A549 (cell line): ENCODE data around the gene ZSCAN30. TPM values are rescaled to one million over a fixed set of nuclear protein-coding genes. Genes with fewer than 3 reads are reported as not detected.

Source experiments
- ATAC-seq, 2 experiments: fragments of 200-7000 bp in 1 of 2; fragments of >200 bp in 1 of 2; cut with Nextera tagmentation in 1 of 2; cut with Tn5 transposase in 1 of 2; 3 replicates each; pipeline versions ENCODE4 v1.8.0 to v1.9.1; 2018 to 2020; ENCODE audit warnings: mild to moderate bottlenecking in 1 of 2, moderate library complexity in 1 of 2
- CTCF ChIA-PET: fragments of 300-600 bp; sonication (Branson Sonifier 250); formaldehyde crosslinking; extraction: SDS; loops from one replicate; lab custom pipeline; 2021; ENCODE audit warnings: antibody characterized with exemption, inconsistent platforms; lab: Yijun Ruan, JAX
- POLR2A ChIA-PET: fragments of 350-600 bp; formaldehyde crosslinking; extraction: SDS; loops from one replicate; lab custom pipeline; 2021; ENCODE audit warnings: antibody characterized with exemption, inconsistent platforms; lab: Yijun Ruan, JAX
- DNase-seq, 2 experiments: peaks; one replicate each; pipeline versions ENCODE4 v3.0.0 to v3.0.0-alpha.2; 2011 to 2016; ENCODE audit warnings: low read depth in 1 of 2, low spot score in 1 of 2
- FAIRE-seq: peaks from 2 replicates; lab custom pipeline; 2011; peaks lifted over from hg19 to GRCh38; lab: Jason Lieb, UNC
- H3K27ac ChIP-seq, 2 experiments: fragments of >200 bp; sonication (Bioruptor Twin); formaldehyde crosslinking; 3 replicates each; pipeline ENCODE4 v1.5.1; 2016 to 2017
- H3K4me1 ChIP-seq: fragments of >200 bp; sonication (Bioruptor Twin); formaldehyde crosslinking; 3 replicates; pipeline ENCODE4 v1.6.1; 2016
- H3K4me2 ChIP-seq: fragments of >200 bp; sonication (Bioruptor Twin); formaldehyde crosslinking; 3 replicates; pipeline ENCODE4 v1.6.1; 2016
- H3K4me3 ChIP-seq: fragments of >200 bp; sonication (Bioruptor Twin); formaldehyde crosslinking; 3 replicates; pipeline ENCODE4 v1.5.1; 2016
- H3K9me3 ChIP-seq: fragments of >200 bp; sonication (Bioruptor Twin); formaldehyde crosslinking; 3 replicates; pipeline ENCODE4 v1.6.1; 2016
- CBX2 ChIP-seq: fragments of 200-600 bp; sonication (generic); IDR thresholded peaks from 2 replicates; pipeline ENCODE4 v1.6.1; 2016; ENCODE audit warnings: low read depth, mild to moderate bottlenecking, borderline replicate concordance
- CEBPB ChIP-seq, 2 experiments: fragments of >200 bp in 1 of 2; sonication (Bioruptor Twin) in 1 of 2; formaldehyde crosslinking in 1 of 2; IDR thresholded peaks; 2 replicates each; pipeline ENCODE4 v1.6.1; 2012 to 2016
- CHD2 ChIP-seq: fragments of 150-350 bp; IDR thresholded peaks from 2 replicates; pipeline ENCODE4 v1.6.1; 2014; ENCODE audit warnings: low read length; ENCODE audit not compliant: partially characterized antibody
- CHD4 ChIP-seq: fragments of 200-600 bp; sonication (generic); IDR thresholded peaks from 2 replicates; pipeline ENCODE4 v1.6.1; 2016; ENCODE audit warnings: antibody characterized with exemption, mild to moderate bottlenecking, borderline replicate concordance
- E2F6 ChIP-seq: IDR thresholded peaks from 2 replicates; pipeline ENCODE4 v1.6.1; 2012; ENCODE audit warnings: low read depth, borderline replicate concordance
- EHF ChIP-seq: fragments of 250-450 bp; sonication (Bioruptor Pico); IDR thresholded peaks from 2 replicates; pipeline ENCODE4 v1.5.0; 2020; ENCODE audit warnings: mild to moderate bottlenecking
- EHMT2 ChIP-seq: fragments of 200-600 bp; sonication (generic); IDR thresholded peaks from 2 replicates; pipeline ENCODE4 v1.6.1; 2016; ENCODE audit warnings: antibody characterized with exemption, low read depth, mild to moderate bottlenecking, moderate library complexity
- ESRRA ChIP-seq: fragments of 150-350 bp; IDR thresholded peaks from 2 replicates; pipeline ENCODE4 v1.6.1; 2014; ENCODE audit warnings: mild to moderate bottlenecking, low read length, borderline replicate concordance
- FOSL2 ChIP-seq, 2 experiments: fragments of 450-650 bp in 1 of 2; fragments of >200 bp in 1 of 2; sonication (Bioruptor Twin) in 1 of 2; formaldehyde crosslinking; IDR thresholded peaks; 2 replicates each; pipeline versions ENCODE4 v1.5.0 to v1.6.1; 2016 to 2020; ENCODE audit warnings: mild to moderate bottlenecking in 1 of 2, moderate library complexity in 1 of 2
- HDAC2 ChIP-seq: fragments of 200-600 bp; sonication (generic); IDR thresholded peaks from 2 replicates; pipeline ENCODE4 v1.6.1; 2016
- HOXA7 ChIP-seq: fragments of 250-450 bp; sonication (Bioruptor Pico); IDR thresholded peaks from 2 replicates; pipeline ENCODE4 v1.5.0; 2020; ENCODE audit warnings: mild to moderate bottlenecking, moderate library complexity
- HOXB13 ChIP-seq: fragments of 250-450 bp; sonication (Bioruptor Pico); IDR thresholded peaks from 2 replicates; pipeline ENCODE4 v1.5.0; 2020; ENCODE audit warnings: low read depth, mild to moderate bottlenecking, moderate library complexity
- JUN ChIP-seq, 2 experiments: fragments of >200 bp; sonication (Bioruptor Twin); formaldehyde crosslinking; IDR thresholded peaks; 2 replicates in 1 of 2; 3 replicates in 1 of 2; pipeline ENCODE4 v1.6.1; 2016 to 2017
- KDM1A ChIP-seq: fragments of 200-600 bp; sonication (generic); IDR thresholded peaks from 2 replicates; pipeline ENCODE4 v1.6.1; 2016; ENCODE audit warnings: low read depth, mild to moderate bottlenecking
- KDM5A ChIP-seq: fragments of 200-600 bp; sonication (generic); IDR thresholded peaks from 2 replicates; pipeline ENCODE4 v1.6.1; 2016; ENCODE audit warnings: antibody characterized with exemption, mild to moderate bottlenecking
- MAFK ChIP-seq: fragments of 450-650 bp; IDR thresholded peaks from 2 replicates; pipeline ENCODE4 v1.6.1; 2014; ENCODE audit not compliant: partially characterized antibody
- MAZ ChIP-seq: fragments of 150-350 bp; IDR thresholded peaks from 2 replicates; pipeline ENCODE4 v1.6.1; 2014; ENCODE audit warnings: antibody characterized with exemption, low read depth, low read length, borderline replicate concordance
- NPAS2 ChIP-seq: fragments of 250-450 bp; sonication (Bioruptor Pico); IDR thresholded peaks from 2 replicates; pipeline ENCODE4 v1.8.0; 2022; ENCODE audit warnings: mild to moderate bottlenecking, moderate library complexity, borderline replicate concordance
- NR3C1 ChIP-seq: fragments of >200 bp; sonication (Bioruptor Twin); formaldehyde crosslinking; IDR thresholded peaks from 3 replicates; pipeline ENCODE4 v1.6.1; 2017
- PHF8 ChIP-seq: fragments of 200-600 bp; sonication (generic); IDR thresholded peaks from 2 replicates; pipeline ENCODE4 v1.6.1; 2016; ENCODE audit warnings: low read depth, mild to moderate bottlenecking, antibody characterized with exemption, moderate library complexity, borderline replicate concordance
- POLR2A ChIP-seq: IDR thresholded peaks from 2 replicates; pipeline ENCODE4 v1.6.1; 2012; ENCODE audit warnings: mild to moderate bottlenecking, low read length
- RFX5 ChIP-seq: fragments of 450-650 bp; IDR thresholded peaks from 2 replicates; pipeline ENCODE4 v1.7.1; 2014; ENCODE audit warnings: antibody characterized with exemption, mild to moderate bottlenecking, moderate library complexity
- TFCP2L1 ChIP-seq: fragments of 250-450 bp; sonication (Bioruptor Pico); IDR thresholded peaks from 2 replicates; pipeline ENCODE4 v1.5.0; 2021; ENCODE audit warnings: mild to moderate bottlenecking
- TP53 ChIP-seq: fragments of 250-450 bp; sonication (Bioruptor Pico); IDR thresholded peaks from 2 replicates; pipeline ENCODE4 v1.5.0; 2021; ENCODE audit warnings: mild to moderate bottlenecking, moderate library complexity
- ZC3H11A ChIP-seq: fragments of 450-650 bp; IDR thresholded peaks from 2 replicates; pipeline ENCODE4 v1.6.1; 2014; ENCODE audit warnings: antibody characterized with exemption, mild to moderate bottlenecking
- WGBS: methylation state at CpG from one replicate; pipeline ENCODE4 v1.1.6; 2017; ENCODE audit errors: missing lambda C conversion rate; 5-methylcytosine and 5-hydroxymethylcytosine counted together
- polyA minus RNA-seq: library from RNA; depleted of rRNA, polyadenylated mRNA; stranded (reverse); fragments of >200 nt; gene quantifications from 2 replicates; pipeline ENCODE4 v1.2.3, GENCODE V29; 2011; rRNA and poly(A)+ RNA removed
- polyA plus RNA-seq, 4 experiments: library from polyadenylated mRNA; depleted of rRNA in 3 of 4; stranded (reverse); fragments of >200 nt; fragmentation: RNase III in 1 of 4; extraction: RNeasy Plus Mini Kit Qiagen cat#74134 plus additional on column Dnase treatment in 1 of 4; gene quantifications; 2 replicates in 3 of 4; 3 replicates in 1 of 4; pipeline ENCODE4 v1.2.3, GENCODE V29; 2011 to 2017
- TF ChIP-seq, protein P1 (sequence below): fragments of >200 bp; sonication (Bioruptor Twin); formaldehyde crosslinking; IDR thresholded peaks from 3 replicates; pipeline ENCODE4 v1.6.1; 2016
- TF ChIP-seq, protein P2 (sequence below): IDR thresholded peaks from 2 replicates; pipeline ENCODE4 v1.6.1; 2012
- TF ChIP-seq, protein P3 (sequence below): fragments of 250-450 bp; sonication (Bioruptor Pico); IDR thresholded peaks from 2 replicates; pipeline ENCODE4 v1.5.0; 2020; ENCODE audit warnings: low read depth, mild to moderate bottlenecking, moderate library complexity
- TF ChIP-seq, protein P4 (sequence below): fragments of 150-350 bp; IDR thresholded peaks from 2 replicates; pipeline ENCODE4 v1.6.1; 2014; ENCODE audit warnings: low read depth, mild to moderate bottlenecking, low read length

ZSCAN30 gene
- polyA plus RNA-seq (2011; rRNA removed) (3.0 and 3.4 TPM in 2 replicates), polyA plus RNA-seq (2017; fragmentation: RNase III; extraction: RNeasy Plus Mini Kit Qiagen cat#74134 plus additional on column Dnase treatment) (2.9 to 3.5 TPM (median 2.9 TPM) in 3 replicates), polyA minus RNA-seq (3.3 and 3.9 TPM in 2 replicates)
- polyA plus RNA-seq (2012; cell fraction: cytosol; rRNA removed), result 0.45 and 0.52 TPM in 2 replicates
- 0.97 and 1.3 TPM in 2 replicates for polyA plus RNA-seq (2012; cell fraction: nucleus; rRNA removed)

GRCh38 chr18:35290094-35290735, at the start of gene ZSCAN30:
ZSCAN30 (minus strand) TSS chr18:35290229; CDS start chr18:35264352, 25,877 bp downstream.
- ChIA-PET POLR2A (interaction anchor here (0.6 to 1.8 kb wide), 4 partner anchors 45 to 250 kb away, joined by 3 to 18 read pairs (median 4); partner anchors contain the start of genes INO80C, MAPRE2 and ZNF397), CTCF (interaction anchor here (1.0 kb wide), 1 partner anchor 12 kb away, joined by 4 read pairs; no protein-coding TSS in a partner anchor)
- DNase-seq (peak; percentile 69 to 95), FAIRE-seq (no peak), ATAC-seq (peak; percentile 97 to 99)
- peak; percentile 59; the same call in 1 of the 2 replicates for TF ChIP-seq E2F6
- TF ChIP-seq, protein P1, sequence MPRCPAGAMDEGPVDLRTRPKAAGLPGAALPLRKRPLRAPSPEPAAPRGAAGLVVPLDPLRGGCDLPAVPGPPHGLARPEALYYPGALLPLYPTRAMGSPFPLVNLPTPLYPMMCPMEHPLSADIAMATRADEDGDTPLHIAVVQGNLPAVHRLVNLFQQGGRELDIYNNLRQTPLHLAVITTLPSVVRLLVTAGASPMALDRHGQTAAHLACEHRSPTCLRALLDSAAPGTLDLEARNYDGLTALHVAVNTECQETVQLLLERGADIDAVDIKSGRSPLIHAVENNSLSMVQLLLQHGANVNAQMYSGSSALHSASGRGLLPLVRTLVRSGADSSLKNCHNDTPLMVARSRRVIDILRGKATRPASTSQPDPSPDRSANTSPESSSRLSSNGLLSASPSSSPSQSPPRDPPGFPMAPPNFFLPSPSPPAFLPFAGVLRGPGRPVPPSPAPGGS, result 0 out of 3 replicates have a peak, but pooled peaks have one; percentile 45
- no peak for TF ChIP-seq ESRRA
- TF ChIP-seq HOXB13 (CRISPR knock-in tag), result no peak
- TF ChIP-seq RFX5, result no peak
- no peak for TF ChIP-seq CHD2
- TF ChIP-seq, protein P2, sequence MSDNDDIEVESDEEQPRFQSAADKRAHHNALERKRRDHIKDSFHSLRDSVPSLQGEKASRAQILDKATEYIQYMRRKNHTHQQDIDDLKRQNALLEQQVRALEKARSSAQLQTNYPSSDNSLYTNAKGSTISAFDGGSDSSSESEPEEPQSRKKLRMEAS, result peak; percentile 82
- no peak for TF ChIP-seq NR3C1
- TF ChIP-seq TP53, result no peak
- TF ChIP-seq PHF8, result peak; percentile 87
- TF ChIP-seq CEBPB (IDR thresholded peaks at IDR 0.05), result no peak
- no peak for TF ChIP-seq EHF (CRISPR knock-in tag)
- peak; percentile 55; the same call in 1 of the 2 replicates for TF ChIP-seq KDM5A
- no peak for TF ChIP-seq HDAC2
- TF ChIP-seq POLR2A, result peak; percentile 72
- no peak for TF ChIP-seq TFCP2L1 (CRISPR knock-in tag)
- TF ChIP-seq, protein P3, sequence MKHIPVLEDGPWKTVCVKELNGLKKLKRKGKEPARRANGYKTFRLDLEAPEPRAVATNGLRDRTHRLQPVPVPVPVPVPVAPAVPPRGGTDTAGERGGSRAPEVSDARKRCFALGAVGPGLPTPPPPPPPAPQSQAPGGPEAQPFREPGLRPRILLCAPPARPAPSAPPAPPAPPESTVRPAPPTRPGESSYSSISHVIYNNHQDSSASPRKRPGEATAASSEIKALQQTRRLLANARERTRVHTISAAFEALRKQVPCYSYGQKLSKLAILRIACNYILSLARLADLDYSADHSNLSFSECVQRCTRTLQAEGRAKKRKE (CRISPR knock-in tag), result no peak
- peak in 1 of 2 experiments; percentile 78; a peak in 2 of 5 replicates for TF ChIP-seq JUN (IDR thresholded peaks at IDR 0.05)
- peak within 1 kb of the TSS; percentile 61 for H3K4me3 ChIP-seq
- WGBS, result under 1% methylated on average over 20 of the region's 41 CpGs
- H3K9me3 ChIP-seq, result peaks cover 22% of the 10 kb centered on the region; the same call in 2 of the 3 replicates
- peak within 1 kb of the TSS; percentile 87 for H3K4me2 ChIP-seq
- H3K27ac ChIP-seq, result peak within 1 kb of the TSS; percentile 88 to 90
- H3K4me1 ChIP-seq, result 0 out of 3 replicates have a peak, but pooled peaks cover 5% of the 10 kb centered on the region

GRCh38 chr18:35337286-35337685, 47.3 kb upstream of the ZSCAN30 start:
- 97% methylated on average over 5 of the region's 5 CpGs for WGBS
- no peak overlapping the region for H3K4me3 ChIP-seq
- ChIA-PET CTCF (no interaction called here), POLR2A (no interaction called here)
- H3K9me3 ChIP-seq, result peaks cover 76% of the 10 kb centered on the region
- FAIRE-seq, result no peak
- no peak overlapping the region for H3K4me2 ChIP-seq
- ATAC-seq, result no peak
- no peak for TF ChIP-seq NPAS2 (CRISPR knock-in tag)
- no peak for TF ChIP-seq TFCP2L1 (CRISPR knock-in tag)
- no peak for TF ChIP-seq ESRRA
- TF ChIP-seq MAZ, result no peak
- TF ChIP-seq, protein P2, result no peak
- no peak for TF ChIP-seq ZC3H11A
- no peak for TF ChIP-seq FOSL2 (IDR thresholded peaks at IDR 0.05)
- TF ChIP-seq FOSL2 (CRISPR knock-in tag; IDR thresholded peaks at IDR 0.05), result no peak
- TF ChIP-seq TP53, result no peak
- no peak for TF ChIP-seq NR3C1
- TF ChIP-seq, protein P3 (CRISPR knock-in tag), result no peak
- no peak for TF ChIP-seq MAFK
- no peak for TF ChIP-seq KDM1A
- no peak for TF ChIP-seq EHMT2
- no peak for TF ChIP-seq CHD4
- no peak for TF ChIP-seq CBX2
- TF ChIP-seq, protein P4, sequence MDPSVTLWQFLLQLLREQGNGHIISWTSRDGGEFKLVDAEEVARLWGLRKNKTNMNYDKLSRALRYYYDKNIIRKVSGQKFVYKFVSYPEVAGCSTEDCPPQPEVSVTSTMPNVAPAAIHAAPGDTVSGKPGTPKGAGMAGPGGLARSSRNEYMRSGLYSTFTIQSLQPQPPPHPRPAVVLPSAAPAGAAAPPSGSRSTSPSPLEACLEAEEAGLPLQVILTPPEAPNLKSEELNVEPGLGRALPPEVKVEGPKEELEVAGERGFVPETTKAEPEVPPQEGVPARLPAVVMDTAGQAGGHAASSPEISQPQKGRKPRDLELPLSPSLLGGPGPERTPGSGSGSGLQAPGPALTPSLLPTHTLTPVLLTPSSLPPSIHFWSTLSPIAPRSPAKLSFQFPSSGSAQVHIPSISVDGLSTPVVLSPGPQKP, result no peak
- TF ChIP-seq HOXA7 (CRISPR knock-in tag), result no peak
- no peaks in the 10 kb centered on the region for H3K4me1 ChIP-seq
- H3K27ac ChIP-seq, result no peak overlapping the region
- DNase-seq, result no peak
